Spleen (tissue), 7 donors: Measurements from ENCODE around the gene ATF5.

Source experiments
- CTCF ChIP-seq, 11 experiments: fragments of 200-600 bp in 7 of 11; fragments of 450-650 bp in 4 of 11; sonication (generic) in 4 of 11; IDR thresholded peaks in 8 of 11; conservative IDR thresholded peaks in 3 of 11; 1 replicate in 7 of 11; 2 replicates in 4 of 11; pipeline versions ENCODE4 v1.4.0 to v1.8.0; 2016 to 2021; ENCODE audit warnings: antibody characterized with exemption in 11 of 11, inconsistent platforms in 4 of 11, mild to moderate bottlenecking in 1 of 11
- POLR2A ChIP-seq, 3 donors: fragments of 450-650 bp; IDR thresholded peaks; one replicate each; pipeline ENCODE4 v1.5.1; 2017; ENCODE audit warnings: antibody characterized with exemption in 3 of 3, mild to moderate bottlenecking in 1 of 3
- POLR2AphosphoS5 ChIP-seq, 3 donors: sonication (generic); formaldehyde crosslinking; IDR thresholded peaks; one replicate each; pipeline ENCODE4 v1.5.1; 2017; ENCODE audit warnings: antibody characterized with exemption in 3 of 3
- donor health status: DM: no; HTN: no; CAD: no; lungs with moderate emphysema.
- donor health status: DM: no; HTN: no; CAD: no.
- donor health status: DM: no; HTN: no; CAD: no.

- no peak for TF ChIP-seq CTCF (IDR thresholded peaks at IDR 0.05 in 8 of 11, conservative IDR thresholded peaks at IDR 0.05 in 3 of 11)
- peak in 2 of 3 donors; percentile 41 to 48 for TF ChIP-seq POLR2AphosphoS5 (IDR thresholded peaks at IDR 0.05)
- no peak for TF ChIP-seq POLR2A (IDR thresholded peaks at IDR 0.05)
Measured at GRCh38 chr19:49939721-49940481, 10.9 kb downstream of the ATF5 start.
